Stimulated activated memory B cell treated with anti-CD40 and anti-IgM and Interleukin-4, amounts not matched to agents 10 μg/mL and 1 μg/mL and 100 μg/mL, for 72 hours (primary cell): ENCODE data around the gene THBS2.
"Not testable (repeated sequence)": the region's sequence is repeated elsewhere in the genome, so short reads cannot be mapped to it uniquely, and the experiment has no call there.

ENCODE experiments used
- ATAC-seq: fragments of 150-1000 bp; cut with Tn5 transposase; 2 replicates; pipeline ENCODE4 v1.10.0; 2021
- H3K27ac Mint-ChIP-seq: one replicate; pipeline ENCODE4 v1.8.0; 2022; ENCODE audit warnings: mild to moderate bottlenecking, mixed read lengths
- H3K27me3 Mint-ChIP-seq: one replicate; pipeline ENCODE4 v1.8.0; 2022; ENCODE audit warnings: mixed read lengths
- H3K36me3 Mint-ChIP-seq: one replicate; pipeline ENCODE4 v1.8.0; 2022; ENCODE audit warnings: mixed read lengths
- H3K4me1 Mint-ChIP-seq: one replicate; pipeline ENCODE4 v1.8.0; 2022; ENCODE audit warnings: mixed read lengths
- H3K4me3 Mint-ChIP-seq: one replicate; pipeline ENCODE4 v1.8.0; 2022; ENCODE audit warnings: mild to moderate bottlenecking, moderate library complexity, mixed read lengths
- H3K9me3 Mint-ChIP-seq: one replicate; pipeline ENCODE4 v1.8.0; 2022; ENCODE audit warnings: mixed read lengths

Gene THBS2

DNA sequence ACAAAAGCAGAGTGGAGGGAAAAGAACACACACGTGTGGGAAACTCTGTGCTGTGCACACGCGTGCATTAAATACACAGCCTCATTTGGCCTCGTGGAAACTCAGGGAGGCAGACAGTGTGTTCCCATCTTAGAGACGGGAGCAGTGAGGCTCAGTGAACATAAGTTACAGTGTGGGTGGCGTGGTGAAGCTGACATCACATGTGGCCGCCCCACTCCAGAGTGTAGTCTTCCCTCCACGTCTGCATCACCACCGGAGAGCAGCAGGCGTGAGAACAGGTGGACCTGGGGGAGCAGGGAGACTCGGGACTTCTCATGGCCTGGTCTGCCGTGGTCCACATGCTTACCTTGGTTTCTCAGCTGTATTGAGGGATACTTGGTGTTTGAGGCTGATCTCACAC is 51.7 kb downstream of the THBS2 start:
- no peak overlapping the region for H3K27ac Mint-ChIP-seq
- no peak overlapping the region for H3K4me3 Mint-ChIP-seq
- no peaks in the 10 kb centered on the region for H3K27me3 Mint-ChIP-seq
- peaks cover 4% of the 10 kb centered on the region for H3K9me3 Mint-ChIP-seq
- no peaks in the 10 kb centered on the region for H3K4me1 Mint-ChIP-seq
- H3K36me3 Mint-ChIP-seq: peaks cover 6% of the 10 kb centered on the region
- ATAC-seq: no peak

GRCh38 chr6:169200893-169201514 is 52.6 kb downstream of the THBS2 start:
- H3K36me3 Mint-ChIP-seq: no peaks in the 10 kb centered on the region
- H3K4me3 Mint-ChIP-seq: no peak overlapping the region
- no peak for ATAC-seq
- H3K4me1 Mint-ChIP-seq: no peaks in the 10 kb centered on the region
- H3K27me3 Mint-ChIP-seq: no peaks in the 10 kb centered on the region
- H3K27ac Mint-ChIP-seq: no peak overlapping the region
- no peaks in the 10 kb centered on the region for H3K9me3 Mint-ChIP-seq

- H3K27me3 Mint-ChIP-seq: no peaks in the 10 kb centered on the region
- H3K4me3 Mint-ChIP-seq: no peak overlapping the region
- ATAC-seq: no peak
Observed at GRCh38 chr6:169199625-169200335, 53.9 kb downstream of the THBS2 start.

DNA sequence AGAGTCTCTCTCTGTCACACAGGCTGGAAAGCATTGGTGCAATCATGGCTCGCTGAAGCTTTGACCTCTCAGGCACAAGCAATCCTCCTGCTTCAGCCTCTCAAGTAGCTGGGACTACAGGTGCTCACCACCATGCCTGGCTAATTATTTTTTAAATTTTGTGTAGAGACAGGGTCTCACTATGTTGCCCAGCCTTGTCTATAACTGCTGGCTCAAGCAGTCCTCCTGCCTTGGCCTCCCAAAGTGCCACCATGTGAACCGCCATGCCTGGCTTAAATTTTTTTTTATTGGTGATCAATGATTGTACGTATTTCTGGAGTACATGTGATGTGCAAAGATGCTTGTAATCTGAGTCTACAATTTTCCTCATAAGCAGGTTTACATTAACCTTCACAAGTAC is 54.8 kb downstream of the THBS2 start:
- no peaks in the 10 kb centered on the region for H3K36me3 Mint-ChIP-seq
- peaks cover 4% of the 10 kb centered on the region for H3K9me3 Mint-ChIP-seq
- no peak overlapping the region for H3K27ac Mint-ChIP-seq
- H3K27me3 Mint-ChIP-seq: no peaks in the 10 kb centered on the region
- no peaks in the 10 kb centered on the region for H3K4me1 Mint-ChIP-seq
- ATAC-seq: no peak
- H3K4me3 Mint-ChIP-seq: no peak overlapping the region

More at GRCh38 chr6:169199625-169200335, 53.9 kb downstream of the THBS2 start:
- Mint-ChIP-seq H3K9me3 (peaks cover 2% of the 10 kb centered on the region), H3K27ac (no peak overlapping the region), H3K36me3 (no peaks in the 10 kb centered on the region), H3K4me1 (no peaks in the 10 kb centered on the region)

GRCh38 chr6:169197929-169198328 is 55.7 kb downstream of the THBS2 start:
- H3K27ac Mint-ChIP-seq, H3K4me3 Mint-ChIP-seq, H3K27me3 Mint-ChIP-seq, ATAC-seq, H3K36me3 Mint-ChIP-seq, H3K4me1 Mint-ChIP-seq, H3K9me3 Mint-ChIP-seq: not testable (repeated sequence)

DNA sequence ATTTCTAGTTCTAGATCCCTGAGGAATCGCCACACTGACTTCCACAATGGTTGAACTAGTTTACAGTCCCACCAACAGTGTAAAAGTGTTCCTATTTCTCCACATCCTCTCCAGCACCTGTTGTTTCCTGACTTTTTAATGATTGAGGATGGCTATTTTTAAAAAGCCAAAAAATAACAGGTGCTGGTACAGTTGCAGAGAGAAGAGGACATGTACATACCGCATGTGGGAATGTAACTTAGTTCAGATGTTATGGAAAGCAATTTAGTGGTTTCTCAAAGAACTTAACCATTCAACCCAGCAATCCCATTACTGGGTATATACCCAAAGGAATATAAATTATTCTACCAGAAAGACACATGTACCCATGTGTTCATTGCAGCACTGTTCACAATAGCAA is 57.4 kb downstream of the THBS2 start:
- H3K27ac Mint-ChIP-seq, ATAC-seq, H3K9me3 Mint-ChIP-seq, H3K4me3 Mint-ChIP-seq, H3K4me1 Mint-ChIP-seq, H3K36me3 Mint-ChIP-seq: not testable (repeated sequence)
- peaks cover 12% of the 10 kb centered on the region for H3K27me3 Mint-ChIP-seq

GRCh38 chr6:169194737-169195136 is 58.9 kb downstream of the THBS2 start:
- H3K9me3 Mint-ChIP-seq: peaks cover 8% of the 10 kb centered on the region
- H3K27ac Mint-ChIP-seq: no peak overlapping the region
- no peak for ATAC-seq
- peaks cover 12% of the 10 kb centered on the region for H3K27me3 Mint-ChIP-seq
- H3K4me1 Mint-ChIP-seq: no peaks in the 10 kb centered on the region
- H3K4me3 Mint-ChIP-seq: no peak overlapping the region
- no peaks in the 10 kb centered on the region for H3K36me3 Mint-ChIP-seq

DNA sequence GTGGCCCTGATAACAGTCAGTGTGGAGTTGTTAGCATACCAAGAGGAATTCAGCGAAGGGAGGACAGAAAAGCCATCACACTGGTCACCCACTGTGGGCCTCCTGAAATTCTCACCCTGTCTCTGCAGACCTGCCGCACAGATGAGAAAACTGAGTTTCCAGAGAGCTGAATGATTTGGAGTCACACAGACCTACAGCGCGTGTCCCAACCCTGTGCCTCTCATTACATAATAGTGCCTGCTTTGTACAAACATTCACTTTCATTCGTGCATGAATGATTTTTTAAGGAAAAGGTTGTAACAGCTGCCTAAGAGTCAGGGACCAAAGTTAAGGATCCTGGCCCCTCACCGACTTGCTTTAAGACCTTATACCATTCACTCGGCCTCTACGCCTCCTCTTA is 62.7 kb downstream of the THBS2 start:
- Mint-ChIP-seq H3K9me3 (peaks cover 8% of the 10 kb centered on the region), H3K4me3 (no peak overlapping the region), H3K27me3 (peaks cover 21% of the 10 kb centered on the region), H3K4me1 (no peaks in the 10 kb centered on the region), H3K27ac (no peak overlapping the region), H3K36me3 (no peaks in the 10 kb centered on the region)
- no peak for ATAC-seq

- no peak overlapping the region for H3K27ac Mint-ChIP-seq
- H3K4me1 Mint-ChIP-seq: no peaks in the 10 kb centered on the region
- peaks cover 8% of the 10 kb centered on the region for H3K9me3 Mint-ChIP-seq
- H3K27me3 Mint-ChIP-seq: peaks cover 21% of the 10 kb centered on the region
- H3K4me3 Mint-ChIP-seq: no peak overlapping the region
- no peak for ATAC-seq
- H3K36me3 Mint-ChIP-seq: no peaks in the 10 kb centered on the region
Observed at GRCh38 chr6:169190144-169190584, 63.5 kb downstream of the THBS2 start.

GRCh38 chr6:169189686-169190085 is 64.0 kb downstream of the THBS2 start:
- Mint-ChIP-seq H3K36me3 (no peaks in the 10 kb centered on the region), H3K4me1 (no peaks in the 10 kb centered on the region), H3K27me3 (peaks cover 21% of the 10 kb centered on the region), H3K9me3 (peaks cover 5% of the 10 kb centered on the region), H3K4me3 (no peak overlapping the region), H3K27ac (no peak overlapping the region)
- ATAC-seq: no peak

DNA sequence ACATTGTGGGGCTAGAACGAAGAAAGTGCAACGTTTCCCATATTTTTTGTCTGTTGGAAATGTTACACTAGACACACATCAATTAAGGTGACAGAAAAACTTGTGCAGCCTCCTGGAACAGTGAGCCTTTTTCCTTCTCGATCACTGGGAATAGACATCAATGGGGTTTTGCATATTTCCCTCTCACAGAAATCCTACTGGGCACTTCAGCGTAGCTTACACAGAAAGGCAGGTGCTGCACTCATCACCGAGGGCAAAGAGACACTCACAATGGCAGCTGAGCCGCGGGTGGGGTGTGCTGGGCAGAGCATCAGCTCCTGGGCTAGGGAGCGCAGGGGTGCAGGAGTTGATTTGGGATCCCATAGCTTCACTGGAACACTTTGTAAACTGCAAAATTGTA is 64.5 kb downstream of the THBS2 start:
- no peak overlapping the region for H3K4me3 Mint-ChIP-seq
- H3K27me3 Mint-ChIP-seq: peaks cover 21% of the 10 kb centered on the region
- H3K27ac Mint-ChIP-seq: no peak overlapping the region
- H3K4me1 Mint-ChIP-seq: no peaks in the 10 kb centered on the region
- ATAC-seq: no peak
- no peaks in the 10 kb centered on the region for H3K36me3 Mint-ChIP-seq
- H3K9me3 Mint-ChIP-seq: peaks cover 4% of the 10 kb centered on the region

- Mint-ChIP-seq H3K4me1 (no peaks in the 10 kb centered on the region), H3K27ac (no peak overlapping the region), H3K36me3 (no peaks in the 10 kb centered on the region), H3K9me3 (peaks cover 4% of the 10 kb centered on the region), H3K27me3 (peaks cover 18% of the 10 kb centered on the region), H3K4me3 (no peak overlapping the region)
- no peak for ATAC-seq
Observed at GRCh38 chr6:169188475-169188874, 65.2 kb downstream of the THBS2 start.

- no peak for ATAC-seq
- H3K27me3 Mint-ChIP-seq: peaks cover 14% of the 10 kb centered on the region
- H3K9me3 Mint-ChIP-seq: peaks cover 2% of the 10 kb centered on the region
- no peaks in the 10 kb centered on the region for H3K4me1 Mint-ChIP-seq
- H3K36me3 Mint-ChIP-seq: no peaks in the 10 kb centered on the region
- no peak overlapping the region for H3K4me3 Mint-ChIP-seq
- no peak overlapping the region for H3K27ac Mint-ChIP-seq
Observed at GRCh38 chr6:169188051-169188470, 65.6 kb downstream of the THBS2 start.

- no peak overlapping the region for H3K4me3 Mint-ChIP-seq
Observed at GRCh38 chr6:169186496-169187169, 67.0 kb downstream of the THBS2 start.

GRCh38 chr6:169185692-169186485 is 67.8 kb downstream of the THBS2 start:
- Mint-ChIP-seq H3K4me3 (no peak overlapping the region), H3K36me3 (no peaks in the 10 kb centered on the region), H3K9me3 (no peaks in the 10 kb centered on the region), H3K4me1 (no peaks in the 10 kb centered on the region), H3K27ac (no peak overlapping the region), H3K27me3 (peaks cover 8% of the 10 kb centered on the region)
- ATAC-seq: no peak

More at GRCh38 chr6:169186496-169187169, 67.0 kb downstream of the THBS2 start:
- H3K27me3 Mint-ChIP-seq: peaks cover 8% of the 10 kb centered on the region
- no peak for ATAC-seq
- no peaks in the 10 kb centered on the region for H3K4me1 Mint-ChIP-seq
- H3K27ac Mint-ChIP-seq: no peak overlapping the region
- H3K9me3 Mint-ChIP-seq: no peaks in the 10 kb centered on the region
- no peaks in the 10 kb centered on the region for H3K36me3 Mint-ChIP-seq
